B cell (primary cell): Measurements from ENCODE around the gene PADI3. TPM values are rescaled to one million over a fixed set of nuclear protein-coding genes. Genes with fewer than 3 reads are reported as not detected.

ENCODE experiments used
- ATAC-seq: fragments of 200-7000 bp; cut with Tn5 transposase; one replicate; pipeline ENCODE4 v1.10.0; 2021; ENCODE audit warnings: low read depth, mild to moderate bottlenecking, moderate number of reproducible peaks, moderate library complexity
- CTCF ChIA-PET: fragments of 350-600 bp; sonication (Branson Sonifier 250); formaldehyde crosslinking; loops from one replicate; lab custom pipeline; 2021; ENCODE audit warnings: antibody characterized with exemption, inconsistent platforms; lab: Charles Lee
- POLR2A ChIA-PET: fragments of 350-600 bp; sonication (Branson Sonifier 250); formaldehyde crosslinking; loops from one replicate; lab custom pipeline; 2021; ENCODE audit warnings: antibody characterized with exemption; lab: Charles Lee
- DNase-seq: peaks from one replicate; pipeline ENCODE4 v3.0.0; 2013
- H2AFZ ChIP-seq: 2 replicates; pipeline ENCODE4 v1.6.1; 2012; ENCODE audit warnings: mild to moderate bottlenecking, low read depth, low read length; ENCODE audit not compliant: insufficient read depth, poor library complexity, severe bottlenecking
- H3K27ac ChIP-seq, 2 donors: 1 replicate in 1 of 2; 2 replicates in 1 of 2; pipeline ENCODE4 v1.5.1; 2012 to 2013; ENCODE audit warnings: low read length in 2 of 2, mild to moderate bottlenecking in 2 of 2, moderate library complexity in 1 of 2
- H3K27me3 ChIP-seq, 4 experiments: fragments of 200-600 bp in 1 of 4; sonication (generic) in 1 of 4; replicated peaks in 1 of 4; 1 replicate in 2 of 4; 2 replicates in 2 of 4; pipeline versions ENCODE4 v1.6.1 to v1.7.0; 2013 to 2016; ENCODE audit warnings: low read length in 3 of 4, mild to moderate bottlenecking in 2 of 4, mixed read lengths in 1 of 4, moderate library complexity in 1 of 4; ENCODE audit not compliant: insufficient read depth in 4 of 4, control insufficient read depth in 3 of 4; ENCODE audit errors: control extremely low read depth in 1 of 4
- H3K36me3 ChIP-seq, 2 experiments: replicated peaks in 1 of 2; 1 replicate in 1 of 2; 2 replicates in 1 of 2; pipeline versions ENCODE4 v1.6.1 to v1.7.1; 2013; ENCODE audit warnings: low read length in 1 of 2; ENCODE audit not compliant: insufficient read depth in 2 of 2, control insufficient read depth in 1 of 2; ENCODE audit errors: control extremely low read depth in 1 of 2, extremely low read depth in 1 of 2
- H3K4me1 ChIP-seq, 2 donors: fragments of 200-600 bp in 1 of 2; sonication (generic) in 1 of 2; 1 replicate in 1 of 2; 2 replicates in 1 of 2; pipeline versions ENCODE4 v1.5.1 to v1.6.1; 2013 to 2017; ENCODE audit warnings: low read length in 2 of 2; ENCODE audit not compliant: control insufficient read depth in 2 of 2, insufficient read depth in 2 of 2
- H3K4me2 ChIP-seq: replicated peaks from 2 replicates; pipeline ENCODE3; 2012; ENCODE audit warnings: mild to moderate bottlenecking, low read depth, low read length; ENCODE audit not compliant: poor library complexity, severe bottlenecking
- H3K4me3 ChIP-seq, 5 experiments: fragments of 200-600 bp in 1 of 5; sonication (generic) in 1 of 5; 1 replicate in 3 of 5; 2 replicates in 2 of 5; pipeline versions ENCODE4 v1.5.1 to v1.7.0; 2011 to 2016; ENCODE audit warnings: low read length in 4 of 5, mild to moderate bottlenecking in 4 of 5, low read depth in 2 of 5, control low read depth in 1 of 5, moderate library complexity in 1 of 5; ENCODE audit not compliant: insufficient read depth in 1 of 5; ENCODE audit errors: control extremely low read depth in 1 of 5, extremely low read depth in 1 of 5
- H3K79me2 ChIP-seq: fragments of 200-600 bp; sonication (generic); one replicate; pipeline ENCODE4 v1.6.0; 2016; ENCODE audit warnings: low read length; ENCODE audit not compliant: control insufficient read depth, insufficient read depth
- H3K9ac ChIP-seq: fragments of 200-600 bp; sonication (generic); 2 replicates; pipeline ENCODE4 v1.6.1; 2017; ENCODE audit warnings: mild to moderate bottlenecking, low read length, moderate library complexity
- H3K9me3 ChIP-seq, 3 donors: one replicate each; pipeline versions ENCODE4 v1.6.1 to v1.7.1; 2013; ENCODE audit warnings: low read length in 2 of 3; ENCODE audit not compliant: control insufficient read depth in 2 of 3, insufficient read depth in 1 of 3; ENCODE audit errors: control extremely low read depth in 1 of 3
- H4K20me1 ChIP-seq: 2 replicates; pipeline ENCODE4 v1.6.0; 2012; ENCODE audit warnings: mild to moderate bottlenecking, low read length; ENCODE audit not compliant: insufficient read depth, control insufficient read depth, poor library complexity, severe bottlenecking
- H3K27ac Mint-ChIP-seq: one replicate; pipeline ENCODE4 v1.8.0; 2021; ENCODE audit warnings: mixed read lengths
- H3K27me3 Mint-ChIP-seq: one replicate; pipeline ENCODE4 v1.8.0; 2021; ENCODE audit warnings: mixed read lengths
- H3K4me1 Mint-ChIP-seq: one replicate; pipeline ENCODE4 v1.8.0; 2021; ENCODE audit warnings: mixed read lengths
- H3K4me3 Mint-ChIP-seq: one replicate; pipeline ENCODE4 v1.8.0; 2021; ENCODE audit warnings: mixed read lengths
- H3K9me3 Mint-ChIP-seq: one replicate; pipeline ENCODE4 v1.8.0; 2022; ENCODE audit warnings: mixed read lengths; ENCODE audit not compliant: insufficient read depth
- EZH2 ChIP-seq: IDR thresholded peaks from 2 replicates; pipeline ENCODE4 v1.6.1; 2012; ENCODE audit warnings: borderline replicate concordance, low read depth, mild to moderate bottlenecking, moderate library complexity, low read length; ENCODE audit not compliant: insufficient read depth, poor library complexity, severe bottlenecking
- WGBS: methylation state at CpG from one replicate; pipeline ENCODE4 v1.1.5; 2013; ENCODE audit warnings: missing lambda C conversion rate; ENCODE audit not compliant: insufficient coverage; 5-methylcytosine and 5-hydroxymethylcytosine counted together
- intact Hi-C: fragments of 100-400 bp; cut with micrococcal nuclease; formaldehyde crosslinking; loops from one replicate; pipeline ENCODE4 v1.10.0; 2022
- polyA plus RNA-seq: library from polyadenylated mRNA; depleted of rRNA; stranded (reverse); fragments of >200 nt; gene quantifications from 2 replicates; pipeline ENCODE4 v1.2.3, GENCODE V29; 2012
- total RNA-seq, 2 donors: library from RNA; stranded (reverse); fragments of 120-200 nt in 1 of 2; gene quantifications; 1 replicate in 1 of 2; 2 replicates in 1 of 2; pipeline versions ENCODE4 v1.2.3 to v1.2.4, GENCODE V29; 2013 to 2022
- TF ChIP-seq, protein P1 (sequence below): fragments of 200-600 bp; IDR thresholded peaks from one replicate; pipeline ENCODE4 v1.8.0; 2022; ENCODE audit warnings: antibody characterized with exemption, mild to moderate bottlenecking

Gene PADI3
- total and polyA plus RNA-seq, 2 donors (not counting 1 experiment from before 2014, with no cell fraction given): not detected

DNA sequence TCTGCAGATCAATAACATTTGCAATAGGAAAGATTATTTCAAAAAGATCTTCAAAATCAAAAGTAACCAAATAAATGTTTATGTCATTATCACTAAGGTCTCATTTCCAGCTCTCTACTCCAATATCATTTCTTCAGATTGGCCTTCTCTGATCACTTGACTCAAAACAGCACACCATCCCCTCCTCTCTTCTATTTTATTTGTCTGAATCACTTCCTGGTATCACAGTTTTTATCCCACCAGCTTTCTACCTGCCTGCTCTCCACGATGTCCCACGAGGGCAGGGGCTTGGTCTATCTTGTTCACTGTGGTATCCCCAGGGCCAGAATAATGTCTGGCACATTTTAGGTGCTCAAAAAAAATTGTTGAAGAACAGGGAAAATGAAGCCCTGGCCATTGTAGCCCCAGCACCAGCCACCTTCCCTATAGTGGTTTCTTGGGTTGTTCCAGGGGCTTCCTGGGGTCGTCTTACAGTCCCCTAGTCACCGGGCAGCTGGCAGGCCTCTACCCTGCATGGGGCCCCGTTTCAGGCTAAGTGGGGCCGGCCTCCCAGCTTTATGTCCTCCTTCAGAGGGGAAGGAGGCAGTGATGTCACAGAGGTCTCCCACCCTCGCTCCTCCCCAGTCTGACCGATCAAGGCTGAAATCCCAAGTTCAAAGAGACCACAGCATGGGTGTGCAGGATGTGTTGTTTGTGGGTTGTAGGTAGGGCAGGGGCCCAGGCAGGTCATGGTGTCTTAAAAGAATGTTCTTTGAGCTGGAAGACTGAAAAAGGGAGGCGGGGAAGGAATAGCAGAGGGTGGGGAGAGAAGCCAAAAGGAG, 47.5 kb upstream of the PADI3 start:
- intact Hi-C loops: no loop called here
- Mint-ChIP-seq H3K4me1 (peaks cover 6% of the 10 kb centered on the region), H3K27ac (peak overlapping the region; percentile 46), H3K9me3 (no peaks in the 10 kb centered on the region), H3K4me3 (no peak overlapping the region), H3K27me3 (peaks cover 4% of the 10 kb centered on the region)
- H2AFZ ChIP-seq: no peak overlapping the region
- CTCF ChIA-PET: no interaction called here
- no peak for ATAC-seq
- H3K4me1 ChIP-seq: no peaks in the 10 kb centered on the region
- no peaks in the 10 kb centered on the region for H3K9me3 ChIP-seq
- H3K36me3 ChIP-seq: no peaks in the 10 kb centered on the region
- no peak for TF ChIP-seq EZH2
- TF ChIP-seq, protein P1, sequence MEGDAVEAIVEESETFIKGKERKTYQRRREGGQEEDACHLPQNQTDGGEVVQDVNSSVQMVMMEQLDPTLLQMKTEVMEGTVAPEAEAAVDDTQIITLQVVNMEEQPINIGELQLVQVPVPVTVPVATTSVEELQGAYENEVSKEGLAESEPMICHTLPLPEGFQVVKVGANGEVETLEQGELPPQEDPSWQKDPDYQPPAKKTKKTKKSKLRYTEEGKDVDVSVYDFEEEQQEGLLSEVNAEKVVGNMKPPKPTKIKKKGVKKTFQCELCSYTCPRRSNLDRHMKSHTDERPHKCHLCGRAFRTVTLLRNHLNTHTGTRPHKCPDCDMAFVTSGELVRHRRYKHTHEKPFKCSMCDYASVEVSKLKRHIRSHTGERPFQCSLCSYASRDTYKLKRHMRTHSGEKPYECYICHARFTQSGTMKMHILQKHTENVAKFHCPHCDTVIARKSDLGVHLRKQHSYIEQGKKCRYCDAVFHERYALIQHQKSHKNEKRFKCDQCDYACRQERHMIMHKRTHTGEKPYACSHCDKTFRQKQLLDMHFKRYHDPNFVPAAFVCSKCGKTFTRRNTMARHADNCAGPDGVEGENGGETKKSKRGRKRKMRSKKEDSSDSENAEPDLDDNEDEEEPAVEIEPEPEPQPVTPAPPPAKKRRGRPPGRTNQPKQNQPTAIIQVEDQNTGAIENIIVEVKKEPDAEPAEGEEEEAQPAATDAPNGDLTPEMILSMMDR: no peak
- H3K27me3 ChIP-seq: no peaks in the 10 kb centered on the region
- no peak overlapping the region for H3K27ac ChIP-seq
- DNase-seq: no peak
- WGBS: 21% methylated on average over 4 of the region's 9 CpGs
- no peaks in the 10 kb centered on the region for H4K20me1 ChIP-seq
- no peak overlapping the region for H3K9ac ChIP-seq
- no peak overlapping the region for H3K4me3 ChIP-seq
- POLR2A ChIA-PET: no interaction called here
- no peak overlapping the region for H3K4me2 ChIP-seq
- H3K79me2 ChIP-seq: no peaks in the 10 kb centered on the region
